ENCODE results near the gene RPL18.
"Not testable (repeated sequence)": the region's sequence is repeated elsewhere in the genome, so short reads cannot be mapped to it uniquely, and the experiment has no call there.

The RPL18 gene

GRCh38 chr19:48661711-48662090, 42.7 kb upstream of the RPL18 start:
- DNase-seq (ENCODE audit: low spot score) = no peak
- no peak for TF ChIP-seq CTCF (IDR thresholded peaks at IDR 0.05; ENCODE audit: extremely low read depth, insufficient read depth, missing control alignments)
- in situ Hi-C loops (cut with MboI; ENCODE audit: low pct_unique_long_range_greater_than_20kb, low sequenced_read_pairs, unreplicated experiment) = no loop called here

GRCh38 chr19:48660852-48661710, 42.1 kb upstream of the RPL18 start:
- peak; percentile 99 for DNase-seq (ENCODE audit: low spot score)
- in situ Hi-C loops (cut with MboI; ENCODE audit: low pct_unique_long_range_greater_than_20kb, low sequenced_read_pairs, unreplicated experiment) = no loop called here
- TF ChIP-seq CTCF (IDR thresholded peaks at IDR 0.05; ENCODE audit: extremely low read depth, insufficient read depth, missing control alignments) = no peak

- peak; percentile 72 for DNase-seq (ENCODE audit: low spot score)
- in situ Hi-C loops (cut with MboI; ENCODE audit: low pct_unique_long_range_greater_than_20kb, low sequenced_read_pairs, unreplicated experiment) = no loop called here
Observed at GRCh38 chr19:48659768-48660167, 40.8 kb upstream of the RPL18 start.

GRCh38 chr19:48658483-48658882, 39.5 kb upstream of the RPL18 start:
- DNase-seq (ENCODE audit: low spot score) = no peak
- in situ Hi-C loops (cut with MboI; ENCODE audit: low pct_unique_long_range_greater_than_20kb, low sequenced_read_pairs, unreplicated experiment) = no loop called here
- TF ChIP-seq CTCF (IDR thresholded peaks at IDR 0.05; ENCODE audit: extremely low read depth, insufficient read depth, missing control alignments) = no peak

More at GRCh38 chr19:48659768-48660167, 40.8 kb upstream of the RPL18 start:
- no peak for TF ChIP-seq CTCF (IDR thresholded peaks at IDR 0.05; ENCODE audit: extremely low read depth, insufficient read depth, missing control alignments)

- DNase-seq (ENCODE audit: low spot score); in situ Hi-C loops (cut with MboI; ENCODE audit: low pct_unique_long_range_greater_than_20kb, low sequenced_read_pairs, unreplicated experiment): not testable (repeated sequence)
Observed at GRCh38 chr19:48657828-48658227, 38.9 kb upstream of the RPL18 start.

GRCh38 chr19:48656840-48657474, 38.0 kb upstream of the RPL18 start:
- no peak for TF ChIP-seq CTCF (IDR thresholded peaks at IDR 0.05; ENCODE audit: extremely low read depth, insufficient read depth, missing control alignments)
- in situ Hi-C loops (cut with MboI; ENCODE audit: low pct_unique_long_range_greater_than_20kb, low sequenced_read_pairs, unreplicated experiment) = no loop called here
- no peak for DNase-seq (ENCODE audit: low spot score)

Measured in GM13977 (cell line).